ENCODE measurements around the gene MYOF. TPM values are rescaled to one million over a fixed set of nuclear protein-coding genes. Genes with fewer than 3 reads are reported as not detected.
A peak's percentile ranks its signal among the peaks of the same experiment; 100 is the strongest.

The MYOF gene
- total and polyA plus RNA-seq, 2 donors from 2014 or later: 11.5 to 134 TPM

DNA sequence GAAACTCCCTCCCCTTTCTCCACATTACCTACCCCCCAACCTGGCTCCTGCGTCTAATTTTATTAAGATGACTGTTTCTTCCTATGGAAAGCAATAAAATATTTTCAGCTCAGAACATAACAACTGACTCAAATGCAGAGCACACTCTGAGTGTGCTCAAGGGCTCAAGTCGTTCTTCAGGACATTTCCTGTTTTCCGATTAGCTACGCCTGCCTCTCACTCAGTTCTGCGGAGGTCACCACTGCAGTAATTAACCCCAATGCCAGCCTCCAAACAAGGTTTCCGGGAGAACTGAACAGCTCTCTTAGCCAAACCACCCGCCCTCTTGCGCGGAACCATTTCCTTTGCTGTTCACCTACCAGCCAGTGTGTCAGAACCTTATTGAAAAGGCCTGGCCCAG is 19.3 kb downstream of the MYOF start:
- H3K36me3 ChIP-seq (ENCODE audit: control insufficient read depth in 2 of 3, insufficient read depth in 3 of 3, low read length in 3 of 3): no peaks in the 10 kb centered on the region
- TF ChIP-seq, protein P1, sequence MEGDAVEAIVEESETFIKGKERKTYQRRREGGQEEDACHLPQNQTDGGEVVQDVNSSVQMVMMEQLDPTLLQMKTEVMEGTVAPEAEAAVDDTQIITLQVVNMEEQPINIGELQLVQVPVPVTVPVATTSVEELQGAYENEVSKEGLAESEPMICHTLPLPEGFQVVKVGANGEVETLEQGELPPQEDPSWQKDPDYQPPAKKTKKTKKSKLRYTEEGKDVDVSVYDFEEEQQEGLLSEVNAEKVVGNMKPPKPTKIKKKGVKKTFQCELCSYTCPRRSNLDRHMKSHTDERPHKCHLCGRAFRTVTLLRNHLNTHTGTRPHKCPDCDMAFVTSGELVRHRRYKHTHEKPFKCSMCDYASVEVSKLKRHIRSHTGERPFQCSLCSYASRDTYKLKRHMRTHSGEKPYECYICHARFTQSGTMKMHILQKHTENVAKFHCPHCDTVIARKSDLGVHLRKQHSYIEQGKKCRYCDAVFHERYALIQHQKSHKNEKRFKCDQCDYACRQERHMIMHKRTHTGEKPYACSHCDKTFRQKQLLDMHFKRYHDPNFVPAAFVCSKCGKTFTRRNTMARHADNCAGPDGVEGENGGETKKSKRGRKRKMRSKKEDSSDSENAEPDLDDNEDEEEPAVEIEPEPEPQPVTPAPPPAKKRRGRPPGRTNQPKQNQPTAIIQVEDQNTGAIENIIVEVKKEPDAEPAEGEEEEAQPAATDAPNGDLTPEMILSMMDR (IDR thresholded peaks at IDR 0.05; ENCODE audit: borderline replicate concordance, extremely low read depth, insufficient read depth): no peak
- no peak overlapping the region for H3K9ac ChIP-seq (ENCODE audit: low read length in 3 of 3)
- H3K27ac ChIP-seq (ENCODE audit: low read depth in 2 of 2, low read length in 2 of 2): peak overlapping the region; percentile 51 to 63
- DNase-seq (peak in 3 of 5 donors; percentile 38 to 69 (median 60)), FAIRE-seq (no peak)
- no peak overlapping the region for H3K4me3 ChIP-seq (ENCODE audit: low read length in 3 of 3)
- no peaks in the 10 kb centered on the region for H3K9me3 ChIP-seq (ENCODE audit: control insufficient read depth in 2 of 3, insufficient read depth in 1 of 3, low read length in 3 of 3)
- intact Hi-C loops (cut with DNase I): no loop called here
- H3K4me1 ChIP-seq (ENCODE audit: control insufficient read depth in 2 of 3, insufficient read depth in 2 of 3, low read depth in 1 of 3, low read length in 3 of 3): peaks cover 13 to 26% (median 20%) of the 10 kb centered on the region in 3 donors
- no peaks in the 10 kb centered on the region for H3K27me3 ChIP-seq (ENCODE audit: control insufficient read depth, insufficient read depth, low read length)

DNA sequence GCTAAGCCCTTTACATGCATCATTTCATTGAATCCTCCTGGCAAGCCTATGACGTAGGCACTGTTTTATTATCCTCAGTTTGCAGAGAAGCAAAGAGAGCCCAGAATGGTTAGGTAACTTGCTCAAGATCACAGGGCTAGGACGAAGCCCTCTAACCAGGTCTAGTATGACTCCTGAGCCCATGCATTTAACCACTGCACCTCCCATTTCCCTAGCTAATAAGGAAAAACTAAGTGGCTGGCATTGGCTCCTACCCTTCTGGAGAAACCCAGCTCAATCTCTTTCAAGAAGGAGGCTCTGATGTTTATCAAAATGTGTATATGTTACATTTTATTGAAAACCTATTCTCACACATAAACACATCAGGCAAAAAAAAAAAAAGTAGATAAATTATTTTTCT is 19.8 kb downstream of the MYOF start:
- FAIRE-seq (no peak), DNase-seq (no peak)
- Histone ChIP-seq H3K27ac (ENCODE audit: low read depth in 2 of 2, low read length in 2 of 2) (peak overlapping the region; percentile 29 to 63), H3K27me3 (ENCODE audit: control insufficient read depth, insufficient read depth, low read length) (no peaks in the 10 kb centered on the region), H3K4me1 (ENCODE audit: control insufficient read depth in 2 of 3, insufficient read depth in 2 of 3, low read depth in 1 of 3, low read length in 3 of 3) (peaks cover 13 to 26% (median 22%) of the 10 kb centered on the region in 3 donors), H3K36me3 (ENCODE audit: control insufficient read depth in 2 of 3, insufficient read depth in 3 of 3, low read length in 3 of 3) (no peaks in the 10 kb centered on the region), H3K9me3 (ENCODE audit: control insufficient read depth in 2 of 3, insufficient read depth in 1 of 3, low read length in 3 of 3) (no peaks in the 10 kb centered on the region), H3K4me3 (ENCODE audit: low read length in 3 of 3) (no peak overlapping the region), H3K9ac (ENCODE audit: low read length in 3 of 3) (no peak overlapping the region)
- intact Hi-C loops (cut with DNase I): no loop called here
- TF ChIP-seq, protein P1 (IDR thresholded peaks at IDR 0.05; ENCODE audit: borderline replicate concordance, extremely low read depth, insufficient read depth): no peak

DNA sequence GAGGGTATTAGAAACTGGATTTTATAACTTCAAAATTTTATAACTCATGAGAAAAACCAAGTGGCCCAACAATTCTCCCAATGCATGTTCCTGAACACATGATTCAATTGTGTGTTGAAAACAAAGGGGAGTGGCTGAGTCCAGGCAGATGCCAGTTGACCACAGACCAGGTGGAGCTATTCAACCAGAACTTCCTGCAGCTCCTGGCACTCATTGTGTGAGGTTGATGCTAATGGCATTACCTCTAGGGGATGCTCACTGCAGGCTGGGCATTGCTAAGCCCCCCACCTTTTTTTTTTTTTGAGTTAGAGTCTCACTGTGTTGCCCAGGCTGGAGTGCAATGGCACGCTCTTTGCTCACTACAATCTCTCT is 20.3 kb downstream of the MYOF start:
- Histone ChIP-seq H3K27ac (ENCODE audit: low read depth in 2 of 2, low read length in 2 of 2) (peak overlapping the region; percentile 77 to 87), H3K4me3 (ENCODE audit: low read length in 3 of 3) (no peak overlapping the region), H3K9me3 (ENCODE audit: control insufficient read depth in 2 of 3, insufficient read depth in 1 of 3, low read length in 3 of 3) (no peaks in the 10 kb centered on the region), H3K27me3 (ENCODE audit: control insufficient read depth, insufficient read depth, low read length) (no peaks in the 10 kb centered on the region), H3K36me3 (ENCODE audit: control insufficient read depth in 2 of 3, insufficient read depth in 3 of 3, low read length in 3 of 3) (no peaks in the 10 kb centered on the region), H3K9ac (ENCODE audit: low read length in 3 of 3) (peak overlapping the region in 1 of 3 donors; percentile 22), H3K4me1 (ENCODE audit: control insufficient read depth in 2 of 3, insufficient read depth in 2 of 3, low read depth in 1 of 3, low read length in 3 of 3) (peaks cover 13 to 28% (median 22%) of the 10 kb centered on the region in 3 donors)
- peak in 3 of 5 donors; percentile 21 to 72 (median 56) for DNase-seq
- TF ChIP-seq, protein P1 (IDR thresholded peaks at IDR 0.05; ENCODE audit: borderline replicate concordance, extremely low read depth, insufficient read depth): no peak
- intact Hi-C loops (cut with DNase I): no loop called here
- no peak for FAIRE-seq

All from kidney (tissue), 14 donors.